Stimulated activated CD4-positive, alpha-beta T cell treated with anti-CD3 and anti-CD28 coated beads, Interleukin-1b, Interleukin-23, amount 100 ng/mL, for 4 hours (primary cell): ENCODE results near the gene TNFRSF25.
A peak's percentile ranks its signal among the peaks of the same experiment; 100 is the strongest.

ENCODE experiments used
- DNase-seq, 2 donors: peaks; one replicate each; pipeline ENCODE4 v3.0.0-alpha.2; 2020; ENCODE audit warnings: low read depth in 2 of 2

Gene TNFRSF25

DNA sequence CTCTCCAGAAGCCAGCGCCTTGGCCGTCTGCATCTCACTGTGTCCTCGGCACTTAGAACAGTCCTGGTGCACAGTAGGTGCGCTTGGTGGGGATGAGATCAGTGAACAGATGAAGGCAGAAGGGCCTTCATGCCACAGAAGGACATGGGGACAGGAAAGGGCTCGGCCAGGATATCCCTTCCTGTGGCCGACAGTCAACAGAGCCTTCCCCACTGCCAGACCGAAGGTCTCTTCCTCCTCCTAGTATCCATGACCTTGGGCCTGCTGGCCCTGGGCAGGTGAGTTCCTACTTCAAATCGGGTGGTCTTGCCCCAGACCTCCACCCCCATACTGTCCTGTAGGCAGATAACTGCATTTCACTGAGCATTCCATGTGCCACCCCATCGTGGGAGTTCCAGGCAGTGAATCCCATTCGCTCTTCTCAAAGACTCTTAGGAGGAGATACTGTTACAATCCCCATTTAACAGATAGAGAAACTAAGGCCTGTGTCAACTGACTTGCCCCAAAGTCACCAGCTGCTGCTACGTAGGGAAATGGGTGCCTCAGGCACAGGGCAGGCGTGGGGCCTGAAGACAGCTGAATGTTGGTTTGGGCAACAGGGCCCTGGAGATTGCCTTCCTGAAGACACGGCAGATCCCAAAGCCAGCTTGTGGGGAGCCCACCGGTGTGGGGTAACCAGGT, 22.0 kb upstream of the TNFRSF25 start:
- DNase-seq: no peak

DNA sequence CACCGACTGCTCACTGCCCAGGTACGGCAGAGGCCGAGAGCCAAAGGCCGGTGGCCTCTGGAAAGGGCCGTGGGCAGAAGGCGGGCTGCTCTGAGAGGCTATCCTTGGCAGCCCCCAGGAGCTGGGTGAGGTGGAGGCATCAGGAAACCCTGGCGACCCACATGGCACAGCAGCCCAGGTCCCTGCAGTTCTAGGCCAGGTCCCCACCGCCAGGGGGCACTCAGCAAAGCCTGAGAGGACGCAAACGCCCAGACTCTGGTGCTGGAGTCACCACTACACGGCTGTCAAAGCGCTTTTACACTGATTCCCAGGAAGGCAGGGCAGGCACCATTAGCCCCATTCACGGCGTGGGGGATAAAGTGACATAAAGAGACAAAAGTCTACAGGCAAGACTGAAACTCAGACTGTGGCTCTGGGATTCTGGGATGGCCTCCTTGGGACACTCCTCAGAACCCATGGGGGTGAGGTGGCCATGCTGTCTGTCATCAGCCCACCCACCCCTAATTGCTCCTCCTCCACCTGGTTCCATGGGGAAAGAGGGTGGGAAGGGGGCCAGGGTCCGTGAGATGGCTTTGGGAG, 20.5 kb upstream of the TNFRSF25 start:
- DNase-seq: peak; percentile 84 to 88

DNA sequence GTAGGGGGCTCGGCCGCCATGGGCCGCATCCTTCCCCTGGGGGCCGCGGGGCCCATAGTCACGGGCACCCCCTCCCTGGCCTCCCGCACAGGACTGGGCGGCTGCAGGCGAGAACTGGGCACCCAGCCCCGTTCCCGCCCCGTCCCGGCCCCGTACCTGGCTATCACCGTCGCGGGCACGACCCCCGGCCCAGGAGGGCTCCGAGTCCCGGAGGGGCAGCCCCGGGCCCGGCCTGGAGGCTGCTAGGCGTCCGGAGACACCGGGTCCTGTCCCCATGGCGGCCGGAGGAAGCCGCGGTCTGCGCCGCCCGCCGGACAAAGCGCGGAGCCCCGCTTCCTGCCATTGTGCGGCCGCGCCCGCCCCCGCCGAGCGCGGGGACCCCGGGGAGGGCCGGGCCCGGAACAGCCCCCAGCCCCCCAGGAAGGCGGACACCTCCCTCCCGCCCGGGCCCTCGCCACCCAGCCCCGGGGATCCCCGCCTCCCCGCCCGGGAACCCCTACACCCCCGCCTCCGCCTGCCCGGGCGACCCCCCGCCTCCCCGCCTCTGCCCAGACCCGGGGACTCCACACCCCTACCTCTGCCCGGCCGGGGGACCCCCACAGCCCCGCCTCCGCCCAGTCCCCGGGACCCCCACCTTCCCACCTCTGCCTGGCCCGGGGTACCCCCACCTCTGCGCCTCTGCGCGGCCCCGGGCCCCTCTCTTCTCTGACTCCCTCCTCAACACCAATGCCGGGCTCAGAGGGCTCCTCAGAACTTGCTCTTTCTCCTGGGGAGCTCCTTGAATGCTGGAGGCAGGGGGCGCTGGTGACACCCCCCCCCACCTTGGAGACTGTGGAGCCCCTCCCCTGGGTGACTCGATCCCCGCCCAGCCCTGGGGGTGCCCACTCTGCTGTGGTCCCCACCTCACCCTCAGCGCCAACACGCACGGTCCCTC, 19.5 kb upstream of the TNFRSF25 start:
- DNase-seq: no peak

DNA sequence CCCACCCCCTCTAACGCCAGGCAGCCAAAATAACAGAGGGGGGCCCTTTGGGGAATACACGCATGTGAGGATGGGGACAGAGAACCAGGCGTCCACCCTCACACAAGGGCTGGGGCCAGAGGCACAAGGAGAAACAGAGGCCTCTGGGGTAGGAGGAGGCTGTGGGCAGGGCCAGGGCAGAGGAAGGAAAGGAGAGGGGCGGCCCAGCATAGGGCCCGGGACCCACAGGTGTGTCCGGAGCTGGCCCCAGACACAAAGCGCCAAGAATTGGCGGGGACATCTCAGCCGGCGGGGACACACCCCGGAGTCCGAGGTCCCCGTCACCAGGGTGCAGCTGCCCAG, 18.8 kb upstream of the TNFRSF25 start:
- DNase-seq: no peak

DNA sequence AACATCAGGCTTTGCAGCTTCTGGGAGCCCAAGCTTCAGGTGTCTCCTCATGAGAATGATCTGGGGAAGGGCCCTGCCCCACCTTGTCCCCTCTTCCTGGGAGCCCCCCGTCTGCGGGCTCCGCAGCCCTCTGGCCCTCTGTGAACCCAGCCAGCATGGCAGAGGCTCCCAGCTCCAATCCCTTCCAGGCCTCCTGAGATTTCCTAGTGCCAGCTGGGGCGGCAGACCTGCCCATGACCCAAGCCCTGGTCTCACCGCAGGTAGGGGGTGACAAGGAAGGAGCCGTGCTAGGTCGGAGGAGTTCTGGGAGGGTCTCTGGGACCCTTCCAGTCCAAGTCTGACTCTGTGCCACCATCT, 17.8 kb upstream of the TNFRSF25 start:
- no peak for DNase-seq

DNA sequence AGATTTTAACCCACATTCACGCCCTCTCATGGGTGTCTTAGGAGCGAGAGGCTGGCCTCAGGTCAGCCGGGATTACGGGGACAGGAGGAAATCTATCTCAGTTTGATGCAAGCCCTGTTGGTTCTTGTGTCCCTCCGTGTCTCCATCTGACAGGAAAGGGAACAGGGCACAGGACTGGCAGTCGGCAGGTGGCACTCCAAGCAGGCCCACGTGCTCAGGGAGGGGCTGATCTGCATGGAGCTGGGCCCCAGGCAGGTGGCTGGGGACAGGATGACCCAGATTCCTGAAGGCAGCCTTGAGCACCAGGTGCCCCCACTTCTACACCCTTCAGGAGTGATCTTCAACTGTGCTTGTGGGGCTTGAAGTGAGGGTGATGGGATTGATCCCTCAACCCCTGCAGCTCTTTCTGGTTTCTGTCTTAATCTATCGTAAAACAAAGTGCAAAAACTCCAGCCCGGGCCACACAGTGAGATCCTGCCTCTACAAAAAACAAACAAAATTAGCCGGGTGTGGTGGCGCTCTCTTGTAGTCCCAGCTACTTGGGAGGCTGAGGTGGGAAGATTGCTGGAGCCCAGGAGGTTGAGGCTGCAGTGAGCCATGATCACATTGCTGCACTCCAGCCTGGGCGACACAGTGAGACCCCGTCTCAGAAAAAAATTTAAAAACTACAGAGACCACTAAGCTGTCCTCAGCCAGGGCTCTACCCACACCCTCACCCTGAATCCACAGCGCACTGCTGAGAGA, 17.2 kb upstream of the TNFRSF25 start:
- no peak for DNase-seq

DNA sequence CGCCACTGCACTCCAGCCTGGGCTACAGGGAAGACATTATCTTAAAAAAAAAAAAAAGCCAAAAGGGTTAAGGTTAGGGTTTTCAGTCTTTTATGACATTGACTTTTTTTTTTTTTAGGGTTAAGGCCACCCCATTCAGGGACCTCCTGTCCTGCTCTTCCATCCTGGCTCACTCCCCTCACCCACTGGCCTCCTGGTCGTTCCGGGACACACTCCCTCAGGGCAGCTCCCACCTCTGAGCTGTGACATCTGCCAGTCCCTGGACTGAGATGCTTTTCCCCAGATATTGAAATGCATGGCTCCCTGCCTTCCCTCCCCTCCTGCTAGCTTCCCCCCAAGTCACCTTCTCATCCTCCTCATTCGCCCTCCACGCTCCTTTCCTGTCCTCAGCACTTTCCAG, 15.8 kb upstream of the TNFRSF25 start:
- DNase-seq: no peak

DNA sequence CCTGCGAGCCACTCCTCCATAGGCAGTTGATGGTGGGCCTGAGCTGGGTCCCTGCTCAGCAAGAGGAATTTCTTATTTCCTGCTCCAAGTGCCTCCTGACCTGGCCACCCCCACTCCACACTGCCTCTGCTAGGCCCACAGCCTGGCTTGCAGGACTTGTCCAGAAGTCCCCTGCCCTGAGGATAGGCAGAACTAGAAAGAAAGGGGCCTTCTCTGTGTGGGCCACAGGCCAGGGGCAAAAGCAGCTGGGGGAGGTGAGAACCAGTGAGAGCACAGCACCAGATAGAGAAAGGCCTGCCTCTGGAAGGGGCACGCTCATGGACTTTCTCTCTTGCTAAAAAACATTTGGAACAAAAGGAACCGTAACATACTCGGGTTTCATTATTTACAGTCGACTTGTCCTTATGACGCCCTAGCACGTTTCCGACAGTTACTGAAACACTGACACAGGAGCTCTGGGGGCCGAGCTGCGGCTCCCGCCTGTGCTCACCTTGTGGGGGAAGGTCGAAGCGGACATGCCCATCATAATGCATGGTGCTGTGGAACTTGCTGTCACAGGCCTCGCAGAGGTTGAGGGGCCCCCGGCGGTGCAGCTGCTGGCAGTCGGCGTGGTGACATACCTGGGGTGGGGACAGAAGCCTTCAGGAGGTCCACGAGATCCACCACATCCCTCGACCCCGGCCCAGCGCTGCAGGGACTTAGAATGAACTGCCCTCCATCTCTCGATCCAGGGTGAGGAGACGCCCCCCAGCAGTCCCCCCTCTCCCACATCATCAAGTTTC, 11.3 kb upstream of the TNFRSF25 start:
- DNase-seq: no peak

DNA sequence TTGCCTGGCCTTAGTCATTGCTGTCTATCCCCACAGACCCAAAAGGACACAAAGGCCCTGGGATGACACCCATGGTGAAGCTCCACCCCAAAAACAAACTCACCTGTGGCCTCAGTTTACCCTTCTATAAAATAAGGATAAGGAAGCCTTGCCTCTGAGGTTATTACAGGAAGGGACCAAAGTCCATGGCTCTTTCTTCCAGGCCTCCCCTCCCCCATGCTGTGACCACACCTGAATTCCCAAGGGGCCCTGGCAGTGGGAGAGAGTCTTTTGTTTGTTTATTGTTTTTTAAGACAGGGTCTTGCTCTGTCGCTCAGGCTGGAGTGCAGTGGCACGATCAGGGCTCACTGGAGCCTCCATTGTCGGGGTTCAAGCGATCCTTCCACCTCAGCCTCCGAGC, 10.5 kb upstream of the TNFRSF25 start:
- no peak for DNase-seq

DNA sequence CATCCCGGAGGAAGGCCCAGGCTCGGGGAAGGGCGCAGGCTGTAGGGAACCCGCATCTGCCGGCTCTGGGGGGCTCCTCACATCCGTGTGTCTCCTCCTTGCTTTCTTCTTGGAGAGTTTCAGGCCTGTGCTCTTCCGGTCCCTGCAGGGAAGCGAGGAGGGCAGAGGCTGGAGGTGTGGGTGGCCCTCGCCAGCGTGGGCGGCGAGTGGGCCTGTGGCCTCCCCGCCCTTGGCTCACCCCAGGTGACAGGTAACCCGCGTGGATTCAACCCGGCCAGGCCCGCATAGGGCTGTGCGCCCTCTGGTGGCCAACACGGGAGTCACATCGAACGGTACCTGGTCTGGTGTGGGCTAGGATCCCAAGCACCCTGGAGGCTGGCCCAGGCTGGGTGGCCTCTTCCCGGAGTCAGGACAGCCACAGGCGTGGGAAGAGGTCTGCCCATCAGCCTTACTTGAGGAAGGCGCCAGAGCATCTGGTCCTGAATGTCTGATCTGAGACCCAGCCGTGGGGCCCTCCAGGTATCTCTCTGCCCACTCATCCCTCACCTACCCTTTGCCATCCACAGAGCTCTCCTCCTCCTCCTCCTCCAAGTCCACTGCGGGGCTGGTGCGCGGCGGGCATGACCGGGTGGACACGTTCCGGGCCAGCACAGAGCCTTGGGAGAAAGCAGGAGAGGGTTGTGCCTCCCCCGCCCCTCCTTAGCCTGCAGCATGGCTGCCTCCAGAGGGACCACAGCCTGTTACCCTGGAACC, 9.6 kb upstream of the TNFRSF25 start:
- peak; percentile 73 to 81 for DNase-seq

DNA sequence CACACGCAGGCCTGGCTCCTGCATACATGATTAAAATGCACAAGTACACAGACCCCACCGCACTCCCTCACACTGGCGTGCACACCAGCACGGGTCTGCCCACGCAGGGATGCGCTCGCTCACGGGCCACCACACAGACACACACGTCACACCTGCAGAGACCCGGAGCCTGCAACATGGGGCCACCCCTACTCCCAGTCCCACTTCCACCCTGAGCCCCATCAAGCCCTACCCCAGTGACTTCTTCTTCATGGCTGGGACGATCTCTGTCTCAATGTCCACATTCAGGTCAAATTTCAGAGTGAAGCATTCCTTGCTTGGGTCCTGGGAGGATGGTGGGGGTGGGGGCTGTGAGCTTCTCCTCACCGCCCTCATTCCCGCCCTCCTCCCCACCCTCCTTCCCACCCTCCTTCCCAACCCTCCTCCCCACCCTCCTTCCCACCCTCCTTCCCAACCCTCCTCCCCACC, 8.9 kb upstream of the TNFRSF25 start:
- no peak for DNase-seq

DNA sequence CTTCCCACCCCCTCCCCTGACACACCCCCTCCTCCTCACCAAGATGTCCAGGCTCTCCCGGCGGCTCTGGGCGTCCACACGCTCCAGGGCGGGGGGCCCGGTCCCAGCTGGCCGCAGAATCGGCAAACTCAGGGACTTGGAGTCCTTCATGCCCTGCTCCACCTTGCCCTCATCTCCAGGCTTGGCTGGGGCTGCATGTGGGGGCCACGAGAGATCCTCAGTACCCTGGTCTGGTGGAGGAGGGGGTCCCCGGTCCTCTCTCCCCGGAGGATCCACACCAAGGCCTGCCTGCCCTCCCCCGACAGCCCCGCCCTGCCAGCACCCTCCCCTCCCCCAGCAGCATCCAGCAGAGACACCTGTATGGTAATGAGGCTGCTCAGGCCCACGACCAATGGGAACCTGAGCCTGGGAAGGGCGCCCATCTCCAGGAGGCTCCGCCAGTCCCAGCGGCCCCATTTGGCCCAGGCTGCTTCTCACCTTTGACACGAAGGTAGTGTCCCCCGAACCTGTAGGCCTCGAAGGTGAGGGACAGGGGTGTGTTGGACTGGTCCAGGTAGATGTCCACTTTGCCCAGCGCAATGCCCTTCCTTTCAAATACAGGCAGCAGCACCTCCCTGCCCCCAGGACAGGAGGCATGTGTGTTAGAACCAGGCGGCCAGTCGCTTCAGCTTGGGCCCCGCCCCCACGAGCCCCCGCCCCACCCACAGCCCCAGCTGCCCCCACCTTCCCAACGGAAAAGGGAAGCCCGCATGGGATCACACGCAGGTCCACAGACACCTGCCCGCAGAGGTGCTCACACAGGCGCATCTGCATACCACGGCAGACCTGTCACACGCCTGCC, 8.2 kb upstream of the TNFRSF25 start:
- no peak for DNase-seq

DNA sequence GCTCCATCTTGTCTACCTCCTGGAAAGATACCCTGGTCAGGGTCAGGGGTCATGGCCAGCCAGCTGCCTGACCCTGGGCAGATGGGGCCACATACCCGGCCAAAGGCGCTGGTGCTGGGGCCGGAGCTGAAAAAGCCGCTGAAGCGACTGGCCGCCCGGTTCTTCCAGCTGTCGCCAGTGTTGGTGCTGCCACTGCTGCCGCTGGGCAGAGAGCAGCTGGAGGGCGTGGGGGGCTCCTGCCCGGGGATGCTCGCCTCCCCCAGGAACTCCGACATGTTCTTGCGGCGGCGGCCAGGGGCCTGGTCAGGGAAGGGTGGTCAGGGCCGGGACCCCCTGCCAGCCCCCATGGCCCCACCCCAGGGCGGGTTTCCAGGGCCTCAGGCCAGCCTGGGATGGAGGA, 7.2 kb upstream of the TNFRSF25 start:
- no peak for DNase-seq

DNA sequence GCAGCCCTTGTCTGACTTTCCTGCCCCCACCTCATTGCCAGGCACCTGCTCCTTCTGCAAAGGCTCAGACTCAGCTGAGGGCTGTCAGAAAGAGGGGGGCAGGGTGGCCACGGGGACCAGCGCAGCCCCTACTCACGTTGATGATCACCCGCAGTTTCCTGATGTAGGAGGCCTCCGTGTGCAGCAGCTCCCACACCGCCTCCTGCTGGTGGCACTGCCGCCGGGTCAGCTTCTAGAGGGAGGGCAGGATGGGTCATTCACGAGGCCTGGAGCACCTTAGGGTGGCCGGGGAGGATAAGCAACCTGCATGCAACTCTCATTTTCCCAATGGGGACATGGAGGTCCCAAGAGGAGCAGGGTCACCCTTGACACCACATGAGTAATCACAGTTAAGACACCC, 6.4 kb upstream of the TNFRSF25 start:
- no peak for DNase-seq

DNA sequence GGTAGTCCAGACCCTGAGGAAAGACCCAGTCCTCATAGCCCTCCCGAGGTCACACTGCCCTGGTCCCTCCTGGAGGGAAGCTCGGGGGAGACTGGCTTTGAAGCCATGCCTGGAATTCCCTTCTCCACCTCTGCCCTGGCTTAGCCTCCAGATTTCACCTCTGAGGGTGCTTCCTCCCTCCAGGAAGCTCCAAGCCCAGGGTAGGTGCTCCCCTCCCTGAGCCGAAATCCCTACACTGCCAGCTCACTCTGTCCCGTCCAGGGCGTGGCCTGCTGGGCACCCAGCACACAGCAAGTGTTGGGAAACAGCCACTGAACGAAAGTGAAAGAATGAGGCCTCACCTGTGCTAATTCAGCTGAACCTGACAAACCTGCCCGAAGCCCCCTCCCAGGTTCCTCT, 6.0 kb upstream of the TNFRSF25 start:
- DNase-seq: no peak

DNA sequence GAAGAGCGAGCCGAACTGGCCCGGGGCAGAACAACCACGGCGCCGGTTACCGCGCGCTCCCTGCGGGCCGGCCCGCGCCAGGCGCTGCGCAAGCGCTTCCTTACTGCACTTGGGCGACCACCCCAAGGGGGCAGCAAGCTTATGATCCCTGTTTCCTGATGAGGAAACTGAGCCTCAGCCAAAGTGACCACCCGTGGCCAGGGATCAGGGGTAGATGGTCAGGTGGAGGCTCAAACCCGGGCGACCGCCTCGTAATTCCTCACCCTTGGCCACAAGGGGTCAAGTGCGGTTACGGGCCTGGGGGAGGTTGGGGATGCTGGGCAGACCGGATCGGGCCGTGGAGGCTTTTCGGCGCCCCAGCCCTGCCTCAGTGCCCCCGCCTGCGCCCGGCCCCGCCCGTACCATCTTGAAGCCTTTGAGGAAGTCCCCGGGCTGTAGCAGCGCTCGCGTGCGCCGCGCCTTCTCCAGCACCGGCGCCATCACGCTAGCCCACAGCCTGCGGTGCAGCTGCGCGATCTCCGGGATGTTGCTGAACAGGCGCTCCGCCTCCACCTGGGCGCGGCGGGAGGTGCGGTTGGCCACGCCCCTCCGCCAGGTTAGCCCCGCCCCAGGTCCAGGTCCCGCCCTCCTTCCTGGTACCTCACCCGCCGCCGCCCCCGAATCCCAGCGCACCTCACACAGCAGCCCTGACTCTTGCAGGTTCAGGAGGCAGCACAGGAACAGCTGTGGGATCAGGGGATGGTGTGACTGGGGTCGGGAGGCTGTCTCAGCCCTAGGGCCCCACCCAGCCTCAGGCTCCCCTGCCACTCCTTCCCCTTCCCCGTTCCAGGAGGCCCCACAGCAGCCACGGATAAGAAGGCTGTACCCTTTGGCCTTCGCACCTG, 5.4 kb upstream of the TNFRSF25 start:
- DNase-seq: no peak

DNA sequence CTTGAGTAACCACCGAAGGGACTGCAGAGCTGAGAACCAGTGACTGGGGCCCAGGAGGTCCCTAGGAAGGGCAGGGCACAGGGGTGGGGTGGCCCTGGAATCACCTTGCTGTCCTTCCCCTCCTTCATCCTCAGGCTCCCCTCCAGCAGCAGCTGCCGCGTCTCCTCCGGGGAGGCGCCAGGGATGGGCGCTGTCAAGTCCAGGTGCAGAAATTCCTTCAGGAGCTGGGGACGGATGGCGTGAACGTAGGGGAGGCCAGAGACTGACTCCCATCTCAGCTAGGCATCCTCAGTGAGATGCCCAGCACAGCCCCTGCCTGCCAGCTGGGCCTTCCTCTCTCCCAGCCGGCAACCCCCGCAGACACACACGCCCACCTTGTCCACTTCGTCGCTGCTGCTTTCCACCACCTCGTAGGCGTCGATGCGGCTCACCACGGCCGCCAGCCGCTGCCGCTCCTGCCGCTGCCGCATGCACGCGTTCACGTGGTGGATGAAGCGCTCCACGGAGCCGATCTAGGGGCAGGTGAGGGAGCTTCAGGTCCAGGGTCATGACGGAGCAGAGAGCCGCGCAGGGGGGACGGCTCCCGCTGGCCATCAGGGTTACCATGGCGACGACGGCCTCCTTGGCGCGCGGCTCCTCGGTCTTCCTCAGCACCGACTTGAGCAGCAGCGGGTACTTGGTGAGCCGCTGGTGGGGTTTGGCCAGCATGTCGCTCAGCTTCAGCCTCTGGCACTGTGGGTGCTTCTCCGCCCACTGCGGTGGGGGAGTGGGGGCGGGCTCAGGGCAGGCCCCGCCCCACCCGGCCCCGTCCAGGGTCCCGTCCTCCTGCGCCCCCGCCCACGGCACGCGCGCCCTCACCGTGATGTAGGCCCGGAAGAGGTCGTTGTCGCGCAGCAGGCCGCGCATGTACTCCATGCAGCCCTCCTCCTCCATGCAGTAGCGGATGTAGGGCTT, 4.4 kb upstream of the TNFRSF25 start:
- no peak for DNase-seq
